SK-N-SH (cell line): Measurements from ENCODE around the gene ANGPTL4. TPM values are rescaled to one million over a fixed set of nuclear protein-coding genes. Genes with fewer than 3 reads are reported as not detected.

Experiments used
- CTCF ChIA-PET: fragments of 300-600, 350-600 bp; formaldehyde crosslinking; extraction: SDS; loops from one replicate; lab custom pipeline; 2021; lab: Yijun Ruan, JAX
- POLR2A ChIA-PET: fragments of 350-600 bp; sonication (Branson Sonifier 250); formaldehyde crosslinking; extraction: SDS; loops from one replicate; lab custom pipeline; 2020; ENCODE audit warnings: antibody characterized with exemption, inconsistent platforms; lab: Yijun Ruan, JAX
- DNase-seq: peaks from one replicate; pipeline ENCODE4 v3.0.0; 2012
- H2AFZ ChIP-seq: fragments of 200-600 bp; sonication (generic); 2 replicates; pipeline ENCODE4 v1.8.1; 2016; ENCODE audit warnings: antibody characterized with exemption, mild to moderate bottlenecking, low read depth
- H3F3A ChIP-seq: fragments of 200-600 bp; sonication (generic); replicated peaks from 2 replicates; pipeline ENCODE3; 2016; ENCODE audit warnings: antibody characterized with exemption, mild to moderate bottlenecking; ENCODE audit not compliant: insufficient read depth
- H3K27ac ChIP-seq, 2 experiments: fragments of 200-500 bp in 1 of 2; fragments of 200-600 bp in 1 of 2; sonication (Bioruptor generic) in 1 of 2; sonication (generic), shearing (Covaris generic) in 1 of 2; 2 replicates each; pipeline versions ENCODE4 v1.5.1 to v1.6.1; 2014 to 2016; ENCODE audit warnings: low read depth in 2 of 2, inconsistent platforms in 1 of 2, low read length in 1 of 2, mild to moderate bottlenecking in 1 of 2, mixed read lengths in 1 of 2
- H3K27me3 ChIP-seq: fragments of 200-600 bp; sonication (generic), shearing (Covaris generic); 2 replicates; pipeline ENCODE4 v1.6.1; 2016; ENCODE audit warnings: mixed run types; ENCODE audit not compliant: insufficient read depth
- H3K36me3 ChIP-seq, 2 experiments: fragments of 200-500 bp in 1 of 2; fragments of 200-600 bp in 1 of 2; sonication (Bioruptor generic) in 1 of 2; sonication (generic) in 1 of 2; replicated peaks in 1 of 2; 2 replicates each; pipeline versions ENCODE3 to v1.5.1; 2014 to 2016; ENCODE audit warnings: low read length in 1 of 2, mild to moderate bottlenecking in 1 of 2; ENCODE audit not compliant: insufficient read depth in 2 of 2, control insufficient read depth in 1 of 2
- H3K4me1 ChIP-seq, 2 experiments: fragments of 200-500 bp in 1 of 2; fragments of 200-600 bp in 1 of 2; sonication (Bioruptor generic) in 1 of 2; sonication (generic), shearing (Covaris generic) in 1 of 2; 2 replicates each; pipeline versions ENCODE4 v1.5.1 to v1.6.1; 2014 to 2016; ENCODE audit warnings: low read depth in 1 of 2, low read length in 1 of 2, mixed run types in 1 of 2; ENCODE audit not compliant: insufficient read depth in 2 of 2, control insufficient read depth in 1 of 2
- H3K4me2 ChIP-seq: fragments of 200-600 bp; sonication (generic), shearing (Covaris generic); 2 replicates; pipeline ENCODE4 v1.6.1; 2017; ENCODE audit warnings: mixed run types
- H3K4me3 ChIP-seq, 2 experiments: fragments of 200-500 bp in 1 of 2; fragments of 200-600 bp in 1 of 2; sonication (Bioruptor generic) in 1 of 2; sonication (generic), shearing (Covaris generic) in 1 of 2; 2 replicates each; pipeline versions ENCODE4 v1.5.1 to v1.8.1; 2014 to 2016; ENCODE audit warnings: low read depth in 2 of 2, inconsistent platforms in 1 of 2, low read length in 1 of 2, mild to moderate bottlenecking in 1 of 2, mixed read lengths in 1 of 2, moderate library complexity in 1 of 2
- H3K79me2 ChIP-seq: fragments of 200-600 bp; sonication (generic); 2 replicates; pipeline ENCODE4 v1.8.1; 2017; ENCODE audit warnings: mild to moderate bottlenecking; ENCODE audit not compliant: insufficient read depth
- H3K9ac ChIP-seq: fragments of 200-600 bp; sonication (generic); 2 replicates; pipeline ENCODE4 v1.6.1; 2017; ENCODE audit warnings: mixed run types
- H3K9me2 ChIP-seq: fragments of 200-600 bp; sonication (generic); 2 replicates; pipeline ENCODE4 v1.6.1; 2017; ENCODE audit warnings: mixed run types
- H3K9me3 ChIP-seq: fragments of 200-600 bp; sonication (generic); 2 replicates; pipeline ENCODE4 v1.6.1; 2017; ENCODE audit warnings: mixed run types, mild to moderate bottlenecking, moderate library complexity
- H4K20me1 ChIP-seq: fragments of 200-600 bp; sonication (generic); 2 replicates; pipeline ENCODE4 v1.6.1; 2017; ENCODE audit warnings: mild to moderate bottlenecking, mixed run types; ENCODE audit not compliant: insufficient read depth
- CHD2 ChIP-seq: fragments of 150-350 bp; IDR thresholded peaks from 2 replicates; pipeline ENCODE4 v1.6.1; 2018; ENCODE audit warnings: low read length; ENCODE audit not compliant: partially characterized antibody
- FOSL2 ChIP-seq: IDR thresholded peaks from 2 replicates; pipeline ENCODE4 v1.4.0; 2012; ENCODE audit warnings: low read depth, mild to moderate bottlenecking, moderate library complexity, borderline replicate concordance
- FOXM1 ChIP-seq: IDR thresholded peaks from 2 replicates; pipeline ENCODE4 v1.4.0; 2012; ENCODE audit warnings: low read depth, mild to moderate bottlenecking
- GABPA ChIP-seq: IDR thresholded peaks from 2 replicates; pipeline ENCODE4 v1.4.0; 2012; ENCODE audit warnings: low read depth, mild to moderate bottlenecking
- JUND ChIP-seq: IDR thresholded peaks from 2 replicates; pipeline ENCODE4 v1.4.0; 2012
- MAX ChIP-seq: IDR thresholded peaks from 2 replicates; pipeline ENCODE4 v1.4.0; 2012; ENCODE audit warnings: low read depth
- NFIC ChIP-seq: IDR thresholded peaks from 2 replicates; pipeline ENCODE4 v1.4.0; 2012; ENCODE audit warnings: borderline replicate concordance
- NRF1 ChIP-seq: IDR thresholded peaks from 2 replicates; pipeline ENCODE4 v1.6.1; 2012; ENCODE audit warnings: low read depth, mild to moderate bottlenecking, low read length
- POLR2AphosphoS5 ChIP-seq: IDR thresholded peaks from 2 replicates; pipeline ENCODE4 v1.6.1; 2012; ENCODE audit warnings: low read depth, low read length
- RAD21 ChIP-seq: IDR thresholded peaks from 2 replicates; pipeline ENCODE4 v1.6.1; 2012; ENCODE audit warnings: mild to moderate bottlenecking, low read length
- RCOR1 ChIP-seq: fragments of 150-350 bp; IDR thresholded peaks from 2 replicates; pipeline ENCODE4 v1.6.1; 2017; ENCODE audit warnings: antibody characterized with exemption, low read length
- RFX5 ChIP-seq: IDR thresholded peaks from 2 replicates; pipeline ENCODE4 v1.6.1; 2012; ENCODE audit warnings: mild to moderate bottlenecking, improper control_type of control experiment, low read length
- SIN3A ChIP-seq: IDR thresholded peaks from 2 replicates; pipeline ENCODE4 v1.6.1; 2012; ENCODE audit warnings: low read depth, mild to moderate bottlenecking, low read length, moderate library complexity, borderline replicate concordance
- TAF1 ChIP-seq: IDR thresholded peaks from 2 replicates; pipeline ENCODE4 v1.6.1; 2012; ENCODE audit warnings: low read depth, mild to moderate bottlenecking, low read length, moderate library complexity, borderline replicate concordance
- TCF12 ChIP-seq: IDR thresholded peaks from 2 replicates; pipeline ENCODE4 v1.4.0; 2012
- YY1 ChIP-seq: IDR thresholded peaks from 2 replicates; pipeline ENCODE4 v1.4.0; 2012; ENCODE audit warnings: low read depth, mild to moderate bottlenecking
- ZBTB33 ChIP-seq: IDR thresholded peaks from 2 replicates; pipeline ENCODE4 v1.4.0; 2012; ENCODE audit warnings: low read depth, borderline replicate concordance
- WGBS: methylation state at CpG from one replicate; pipeline ENCODE4 v1.1.6; 2017; ENCODE audit warnings: low lambda C conversion rate; 5-methylcytosine and 5-hydroxymethylcytosine counted together
- polyA plus RNA-seq, 3 experiments: library from polyadenylated mRNA; depleted of rRNA; stranded (reverse); fragments of >200 nt; gene quantifications; 2 replicates each; pipeline ENCODE4 v1.2.3, GENCODE V29; 2012
- TF ChIP-seq, protein P1 (sequence below): IDR thresholded peaks from 2 replicates; pipeline ENCODE4; 2012
- TF ChIP-seq, protein P2 (sequence below): IDR thresholded peaks from 2 replicates; pipeline ENCODE4 v1.6.1; 2012; ENCODE audit warnings: mild to moderate bottlenecking, low read depth, low read length, moderate library complexity

ANGPTL4 gene
- polyA plus RNA-seq, 1 of the 3 experiments (the other 2 are of a cell fraction), result 62.5 TPM

- Histone ChIP-seq H3K9me3 (no peaks in the 10 kb centered on the region), H3K27me3 (no peaks in the 10 kb centered on the region), H2AFZ (no peak overlapping the region), H3F3A (peaks cover 16% of the 10 kb centered on the region), H3K4me2 (no peak overlapping the region), H3K27ac (no peak overlapping the region), H3K9ac (no peak overlapping the region), H3K4me3 (no peak overlapping the region)
- POLR2A ChIA-PET, result no interaction called here
- no peak for DNase-seq
- TF ChIP-seq CHD2 (no peak), SIN3A (no peak), RFX5 (no peak), MAX (no peak), FOSL2 (no peak), ZBTB33 (no peak), GABPA (no peak), RAD21 (no peak), NFIC (no peak), POLR2AphosphoS5 (no peak), JUND (no peak), YY1 (no peak), TCF12 (no peak), TAF1 (no peak), NRF1 (no peak), FOXM1 (no peak), RCOR1 (no peak)
- TF ChIP-seq, protein P1, sequence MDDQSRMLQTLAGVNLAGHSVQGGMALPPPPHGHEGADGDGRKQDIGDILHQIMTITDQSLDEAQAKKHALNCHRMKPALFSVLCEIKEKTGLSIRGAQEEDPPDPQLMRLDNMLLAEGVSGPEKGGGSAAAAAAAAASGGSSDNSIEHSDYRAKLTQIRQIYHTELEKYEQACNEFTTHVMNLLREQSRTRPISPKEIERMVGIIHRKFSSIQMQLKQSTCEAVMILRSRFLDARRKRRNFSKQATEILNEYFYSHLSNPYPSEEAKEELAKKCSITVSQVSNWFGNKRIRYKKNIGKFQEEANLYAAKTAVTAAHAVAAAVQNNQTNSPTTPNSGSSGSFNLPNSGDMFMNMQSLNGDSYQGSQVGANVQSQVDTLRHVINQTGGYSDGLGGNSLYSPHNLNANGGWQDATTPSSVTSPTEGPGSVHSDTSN, result no peak
- TF ChIP-seq, protein P2, sequence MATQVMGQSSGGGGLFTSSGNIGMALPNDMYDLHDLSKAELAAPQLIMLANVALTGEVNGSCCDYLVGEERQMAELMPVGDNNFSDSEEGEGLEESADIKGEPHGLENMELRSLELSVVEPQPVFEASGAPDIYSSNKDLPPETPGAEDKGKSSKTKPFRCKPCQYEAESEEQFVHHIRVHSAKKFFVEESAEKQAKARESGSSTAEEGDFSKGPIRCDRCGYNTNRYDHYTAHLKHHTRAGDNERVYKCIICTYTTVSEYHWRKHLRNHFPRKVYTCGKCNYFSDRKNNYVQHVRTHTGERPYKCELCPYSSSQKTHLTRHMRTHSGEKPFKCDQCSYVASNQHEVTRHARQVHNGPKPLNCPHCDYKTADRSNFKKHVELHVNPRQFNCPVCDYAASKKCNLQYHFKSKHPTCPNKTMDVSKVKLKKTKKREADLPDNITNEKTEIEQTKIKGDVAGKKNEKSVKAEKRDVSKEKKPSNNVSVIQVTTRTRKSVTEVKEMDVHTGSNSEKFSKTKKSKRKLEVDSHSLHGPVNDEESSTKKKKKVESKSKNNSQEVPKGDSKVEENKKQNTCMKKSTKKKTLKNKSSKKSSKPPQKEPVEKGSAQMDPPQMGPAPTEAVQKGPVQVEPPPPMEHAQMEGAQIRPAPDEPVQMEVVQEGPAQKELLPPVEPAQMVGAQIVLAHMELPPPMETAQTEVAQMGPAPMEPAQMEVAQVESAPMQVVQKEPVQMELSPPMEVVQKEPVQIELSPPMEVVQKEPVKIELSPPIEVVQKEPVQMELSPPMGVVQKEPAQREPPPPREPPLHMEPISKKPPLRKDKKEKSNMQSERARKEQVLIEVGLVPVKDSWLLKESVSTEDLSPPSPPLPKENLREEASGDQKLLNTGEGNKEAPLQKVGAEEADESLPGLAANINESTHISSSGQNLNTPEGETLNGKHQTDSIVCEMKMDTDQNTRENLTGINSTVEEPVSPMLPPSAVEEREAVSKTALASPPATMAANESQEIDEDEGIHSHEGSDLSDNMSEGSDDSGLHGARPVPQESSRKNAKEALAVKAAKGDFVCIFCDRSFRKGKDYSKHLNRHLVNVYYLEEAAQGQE, result no peak
- TF ChIP-seq, all 33 proteins: peak for 0
- Histone ChIP-seq H3K36me3 (peaks cover 0 to 11% of the 10 kb centered on the region in 2 experiments), H3K79me2 (peaks cover 37% of the 10 kb centered on the region), H4K20me1 (peaks cover 22% of the 10 kb centered on the region), H3K4me1 (peaks cover 14 to 21% of the 10 kb centered on the region in 2 experiments; a peak in 2 of 4 replicates), H3K9me2 (no peaks in the 10 kb centered on the region)
- CTCF ChIA-PET, result interaction anchor here (1.5 to 8.0 kb wide), 2 partner anchors 34 kb away, joined by 5 to 78 read pairs; no protein-coding TSS in a partner anchor
- 81% methylated on average over 16 of the region's 16 CpGs for WGBS
These were observed 24.0 kb downstream of the ANGPTL4 start for GRCh38 chr19:8387688-8388611.
